ENCODE results near the gene ZNF423.

DNA sequence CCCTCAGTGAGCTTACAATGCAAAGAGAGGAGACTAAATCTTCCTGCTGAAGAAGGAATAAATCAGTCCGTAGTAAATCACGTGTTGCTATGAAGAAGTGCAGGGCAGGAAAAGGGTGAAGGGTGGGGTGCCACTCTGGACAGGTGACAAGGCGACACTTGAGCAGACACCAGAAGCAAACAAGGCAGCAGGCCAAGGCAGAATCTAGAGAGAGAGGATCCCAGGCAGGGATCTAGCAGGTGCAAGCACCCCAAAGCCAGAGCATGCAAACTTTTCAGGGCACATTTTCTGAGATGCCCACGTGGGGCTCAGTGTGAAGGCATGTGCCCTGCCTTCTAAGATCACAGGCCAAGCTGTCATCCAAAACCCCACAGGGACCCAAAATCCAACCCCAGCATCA, 193.3 kb downstream of the ZNF423 start:
- TF ChIP-seq SUZ12 (IDR thresholded peaks at IDR 0.05; ENCODE audit: extremely low read depth, insufficient read depth, insufficient read length): no peak
- no peak for TF ChIP-seq ZNF274 (IDR thresholded peaks at IDR 0.05; ENCODE audit: low read depth, low read length)
